Coronary artery (tissue), 2 donors: ENCODE data around the gene ST8SIA2.

Experiments
- DNase-seq: peaks from one replicate; pipeline ENCODE4 v3.0.0-alpha.2; 2017; ENCODE audit warnings: low spot score
- H3K27ac ChIP-seq, 2 donors: fragments of 200-600 bp; sonication (generic); one replicate each; pipeline ENCODE4 v1.5.1; 2016 to 2019
- H3K4me3 ChIP-seq: fragments of 200-600 bp; sonication (generic); 2 replicates; pipeline ENCODE4 v1.5.1; 2016; ENCODE audit warnings: mild to moderate bottlenecking, moderate library complexity
- CTCF ChIP-seq: fragments of 200-600 bp; sonication (generic); IDR thresholded peaks from one replicate; pipeline ENCODE4 v1.5.1; 2019; ENCODE audit warnings: antibody characterized with exemption

Gene ST8SIA2

GRCh38 chr15:92384381-92384780 is 9.3 kb upstream of the ST8SIA2 start:
- H3K27ac ChIP-seq, result no peak overlapping the region
- DNase-seq, result no peak
- H3K4me3 ChIP-seq, result no peak overlapping the region
- TF ChIP-seq CTCF, result no peak

DNA sequence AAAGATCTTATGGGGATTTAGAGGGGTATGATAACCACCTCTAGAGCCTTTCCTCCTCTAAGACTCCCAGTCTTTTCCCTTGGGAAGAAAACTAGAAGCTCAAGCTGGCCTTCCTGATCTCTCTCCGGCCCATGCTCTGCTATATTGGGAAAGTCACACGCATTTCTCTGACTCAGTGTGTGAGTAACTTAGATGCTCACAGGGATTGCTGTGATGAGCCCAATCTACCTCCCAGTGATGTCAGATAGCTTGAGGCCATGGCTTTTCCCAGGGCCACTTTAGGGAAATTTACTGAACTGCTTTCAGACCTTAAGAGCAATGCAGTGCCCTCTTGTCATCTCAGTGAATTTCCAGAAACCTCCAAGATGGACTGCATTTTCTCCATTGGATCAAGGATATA is 8.6 kb upstream of the ST8SIA2 start:
- Histone ChIP-seq H3K4me3 (no peak overlapping the region), H3K27ac (no peak overlapping the region)
- DNase-seq, result no peak
- TF ChIP-seq CTCF, result no peak

GRCh38 chr15:92391640-92392039 is 2.0 kb upstream of the ST8SIA2 start:
- no peak overlapping the region for H3K27ac ChIP-seq
- H3K4me3 ChIP-seq, result no peak overlapping the region
- no peak for DNase-seq
- no peak for TF ChIP-seq CTCF

DNA sequence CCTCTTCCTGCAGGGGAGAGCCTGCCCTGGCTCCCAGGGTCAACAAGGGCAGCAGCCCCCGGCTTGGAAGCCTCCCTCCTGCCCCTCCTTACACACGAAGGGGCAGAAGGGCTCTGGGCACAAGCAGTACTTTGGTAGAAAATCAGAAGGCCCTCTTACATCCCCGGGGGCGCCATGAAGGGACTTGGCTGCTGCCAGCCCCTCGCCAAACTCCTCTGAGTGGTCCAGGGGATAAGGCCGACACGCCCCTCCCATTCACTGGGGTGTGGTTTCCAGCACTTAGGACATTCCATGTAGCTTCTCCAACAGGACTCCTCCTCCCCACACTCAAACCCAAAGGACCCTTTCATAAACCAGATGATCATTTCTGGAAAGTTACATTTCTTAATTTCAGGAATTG is 1.2 kb upstream of the ST8SIA2 start:
- H3K27ac ChIP-seq, result no peak overlapping the region
- no peak overlapping the region for H3K4me3 ChIP-seq
- no peak for DNase-seq
- TF ChIP-seq CTCF, result no peak

GRCh38 chr15:92393980-92394308 is 263 bp downstream of the ST8SIA2 start:
- Histone ChIP-seq H3K4me3 (peak overlapping the region; percentile 37), H3K27ac (no peak overlapping the region)
- no peak for TF ChIP-seq CTCF
- DNase-seq, result no peak

- TF ChIP-seq CTCF, result no peak
- Histone ChIP-seq H3K4me3 (peak overlapping the region; percentile 37), H3K27ac (no peak overlapping the region)
- DNase-seq, result no peak
Observed at GRCh38 chr15:92394309-92395097, 822 bp downstream of the ST8SIA2 start.

GRCh38 chr15:92395098-92395635 is 1.5 kb downstream of the ST8SIA2 start:
- no peak overlapping the region for H3K27ac ChIP-seq
- H3K4me3 ChIP-seq, result no peak overlapping the region
- DNase-seq, result no peak
- no peak for TF ChIP-seq CTCF
